Measurements from ENCODE around the gene GRAMD1A.

GRAMD1A gene

GRCh38 chr19:35073516-35073915 lies 73.4 kb downstream of the GRAMD1A start:
- no peaks in the 10 kb centered on the region; the same call in none of the 2 replicates for H3K9me3 ChIP-seq
- H3K36me3 ChIP-seq: no peaks in the 10 kb centered on the region
- DNase-seq: no peak
- TF ChIP-seq CTCF (IDR thresholded peaks at IDR 0.05; ENCODE audit: low read depth, low read length): no peak
- no peaks in the 10 kb centered on the region for H3K27me3 ChIP-seq
- no peak overlapping the region for H3K4me3 ChIP-seq (ENCODE audit: low read depth, low read length)
- H3K4me1 ChIP-seq: no peaks in the 10 kb centered on the region

GRCh38 chr19:35073941-35074340 lies 73.8 kb downstream of the GRAMD1A start:
- H3K4me3 ChIP-seq (ENCODE audit: low read depth, low read length): no peak overlapping the region
- no peaks in the 10 kb centered on the region for H3K36me3 ChIP-seq
- no peaks in the 10 kb centered on the region; the same call in none of the 2 replicates for H3K9me3 ChIP-seq
- TF ChIP-seq CTCF (IDR thresholded peaks at IDR 0.05; ENCODE audit: low read depth, low read length): no peak
- no peak for DNase-seq
- no peaks in the 10 kb centered on the region for H3K4me1 ChIP-seq
- H3K27me3 ChIP-seq: no peaks in the 10 kb centered on the region

GRCh38 chr19:35074426-35075201 lies 74.5 kb downstream of the GRAMD1A start:
- H3K27me3 ChIP-seq: no peaks in the 10 kb centered on the region

GRCh38 chr19:35075202-35076025 lies 75.3 kb downstream of the GRAMD1A start:
- H3K9me3 ChIP-seq: no peaks in the 10 kb centered on the region; the same call in 1 of the 2 replicates
- no peaks in the 10 kb centered on the region for H3K27me3 ChIP-seq
- no peak for DNase-seq
- no peaks in the 10 kb centered on the region for H3K4me1 ChIP-seq
- H3K4me3 ChIP-seq (ENCODE audit: low read depth, low read length): no peak overlapping the region
- no peak for TF ChIP-seq CTCF (IDR thresholded peaks at IDR 0.05; ENCODE audit: low read depth, low read length)
- H3K36me3 ChIP-seq: no peaks in the 10 kb centered on the region

More at GRCh38 chr19:35074426-35075201, 74.5 kb downstream of the GRAMD1A start:
- H3K4me3 ChIP-seq (ENCODE audit: low read depth, low read length): no peak overlapping the region
- no peaks in the 10 kb centered on the region; the same call in none of the 2 replicates for H3K9me3 ChIP-seq
- no peaks in the 10 kb centered on the region for H3K36me3 ChIP-seq
- H3K4me1 ChIP-seq: no peaks in the 10 kb centered on the region
- TF ChIP-seq CTCF (IDR thresholded peaks at IDR 0.05; ENCODE audit: low read depth, low read length): no peak
- DNase-seq: no peak

GRCh38 chr19:35076026-35076370 lies 75.9 kb downstream of the GRAMD1A start:
- no peak for DNase-seq
- no peaks in the 10 kb centered on the region for H3K4me1 ChIP-seq
- no peaks in the 10 kb centered on the region for H3K9me3 ChIP-seq
- H3K36me3 ChIP-seq: no peaks in the 10 kb centered on the region
- TF ChIP-seq CTCF (IDR thresholded peaks at IDR 0.05; ENCODE audit: low read depth, low read length): no peak
- H3K27me3 ChIP-seq: no peaks in the 10 kb centered on the region
- no peak overlapping the region for H3K4me3 ChIP-seq (ENCODE audit: low read depth, low read length)

Data from BE2C (cell line).